GM23338 (cell line): ENCODE data around the gene DSC2. TPM values are rescaled to one million over a fixed set of nuclear protein-coding genes. Genes with fewer than 3 reads are reported as not detected.

Experiments used
- ATAC-seq: fragments of 200-7000 bp; cut with Tn5 transposase; 3 replicates; pipeline ENCODE4 v1.9.1; 2020
- DNase-seq: peaks from one replicate; pipeline ENCODE4 v3.0.0-alpha.2; 2015; ENCODE audit warnings: low spot score
- H2AFZ ChIP-seq: fragments of 200-600 bp; sonication (generic); 2 replicates; pipeline ENCODE4 v1.8.0; 2016; ENCODE audit warnings: antibody characterized with exemption, mild to moderate bottlenecking, moderate library complexity
- H3F3A ChIP-seq: fragments of 200-600 bp; sonication (generic); replicated peaks from 2 replicates; pipeline ENCODE4 v1.8.0; 2017; ENCODE audit warnings: antibody characterized with exemption, mixed run types, low read depth
- H3K27ac ChIP-seq: fragments of 200-600 bp; sonication (generic); 2 replicates; pipeline ENCODE4 v1.6.1; 2016; ENCODE audit warnings: low read depth
- H3K27me3 ChIP-seq: fragments of 200-600 bp; sonication (generic); 2 replicates; pipeline ENCODE4 v1.8.0; 2016; ENCODE audit warnings: mild to moderate bottlenecking, mixed run types, moderate library complexity; ENCODE audit not compliant: insufficient read depth
- H3K36me3 ChIP-seq: fragments of 200-600 bp; sonication (generic); 2 replicates; pipeline ENCODE4 v1.8.0; 2016; ENCODE audit warnings: mild to moderate bottlenecking; ENCODE audit not compliant: insufficient read depth
- H3K4me1 ChIP-seq: fragments of 200-600 bp; sonication (generic); 2 replicates; pipeline ENCODE4 v1.8.0; 2016; ENCODE audit warnings: mild to moderate bottlenecking, moderate library complexity; ENCODE audit not compliant: insufficient read depth
- H3K4me2 ChIP-seq: fragments of 200-600 bp; sonication (generic); 2 replicates; pipeline ENCODE4 v1.7.1; 2017; ENCODE audit warnings: mixed run types
- H3K4me3 ChIP-seq: fragments of 200-600 bp; sonication (generic); 2 replicates; pipeline ENCODE4 v1.6.1; 2016; ENCODE audit warnings: mixed run types
- H3K79me2 ChIP-seq: fragments of 200-600 bp; sonication (generic); replicated peaks from 2 replicates; pipeline ENCODE4 v1.8.0; 2017; ENCODE audit warnings: mild to moderate bottlenecking; ENCODE audit not compliant: insufficient read depth
- H3K9me2 ChIP-seq: fragments of 200-600 bp; sonication (generic); 2 replicates; pipeline ENCODE4 v1.8.0; 2017; ENCODE audit not compliant: insufficient read depth
- H4K20me1 ChIP-seq: fragments of 200-600 bp; sonication (generic); replicated peaks from 2 replicates; pipeline ENCODE4 v1.8.0; 2017; ENCODE audit warnings: mild to moderate bottlenecking; ENCODE audit not compliant: insufficient read depth
- H3K27ac Mint-ChIP-seq: 2 replicates; pipeline ENCODE4 v1.8.0; 2020; ENCODE audit warnings: inconsistent platforms, mild to moderate bottlenecking, moderate library complexity, mixed read lengths
- H3K27me3 Mint-ChIP-seq: 3 replicates; pipeline ENCODE4 v1.8.0; 2022; ENCODE audit warnings: low read depth, mild to moderate bottlenecking, moderate library complexity, mixed read lengths, inconsistent platforms; ENCODE audit not compliant: insufficient read depth, poor library complexity
- H3K36me3 Mint-ChIP-seq: 3 replicates; pipeline ENCODE4 v1.8.0; 2021; ENCODE audit warnings: low read depth, mild to moderate bottlenecking, inconsistent platforms, moderate library complexity, mixed read lengths
- H3K4me1 Mint-ChIP-seq: 3 replicates; pipeline ENCODE4 v1.8.0; 2020; ENCODE audit warnings: mild to moderate bottlenecking, inconsistent platforms, mixed read lengths
- H3K4me3 Mint-ChIP-seq: 3 replicates; pipeline ENCODE4 v1.8.0; 2021; ENCODE audit warnings: moderate library complexity, mild to moderate bottlenecking, inconsistent platforms, mixed read lengths
- H3K9me3 Mint-ChIP-seq: 3 replicates; pipeline ENCODE4 v1.8.0; 2020; ENCODE audit warnings: moderate library complexity, mild to moderate bottlenecking, inconsistent platforms, mixed read lengths
- CREB1 ChIP-seq: fragments of 250-450 bp; sonication (Bioruptor Pico); IDR thresholded peaks from 2 replicates; pipeline ENCODE4 v1.5.0; 2020; ENCODE audit warnings: low read depth, mild to moderate bottlenecking, moderate library complexity
- EZH2 ChIP-seq: fragments of 200-600 bp; sonication (generic); IDR thresholded peaks from one replicate; pipeline ENCODE4 v1.8.0; 2017; ENCODE audit warnings: antibody characterized with exemption, mild to moderate bottlenecking, low read depth; ENCODE audit not compliant: unreplicated experiment
- EZH2phosphoT487 ChIP-seq: fragments of 200-600 bp; sonication (generic); IDR thresholded peaks from one replicate; pipeline ENCODE4 v1.8.1; 2018; ENCODE audit warnings: antibody characterized with exemption; ENCODE audit not compliant: unreplicated experiment
- NANOG ChIP-seq: IDR thresholded peaks from 2 replicates; pipeline ENCODE4 v1.6.1; 2016; ENCODE audit warnings: antibody characterized with exemption, borderline replicate concordance
- POLR2AphosphoS5 ChIP-seq: IDR thresholded peaks from 2 replicates; pipeline ENCODE4 v1.6.1; 2016; ENCODE audit warnings: antibody characterized with exemption, low read depth
- STAT1 ChIP-seq: IDR thresholded peaks from one replicate; pipeline ENCODE4 v1.6.1; 2016; ENCODE audit warnings: antibody characterized with exemption; ENCODE audit not compliant: unreplicated experiment
- ZNF114 ChIP-seq: fragments of 250-450 bp; sonication (Bioruptor Pico); IDR thresholded peaks from 2 replicates; pipeline ENCODE4 v1.5.0; 2020; ENCODE audit warnings: mild to moderate bottlenecking, moderate library complexity
- polyA plus RNA-seq: library from polyadenylated mRNA; unstranded; fragments of >200 nt; fragmentation: Nextera tagmentation; extraction: Ambion mirVana; gene quantifications from 2 replicates; pipeline ENCODE4 v1.2.1, GENCODE V29; 2016
- total RNA-seq: library from RNA; depleted of rRNA; stranded (reverse); fragments of >200 nt; shearing (Covaris generic); gene quantifications from 2 replicates; pipeline ENCODE4 v1.2.3, GENCODE V29; 2014
- TF ChIP-seq, protein P1 (sequence below), 2 experiments: fragments of 200-600 bp in 1 of 2; sonication (generic) in 1 of 2; conservative IDR thresholded peaks; 2 replicates each; pipeline versions ENCODE4 v1.5.1 to v1.6.1; 2016 to 2017; ENCODE audit warnings: antibody characterized with exemption in 2 of 2, low read depth in 2 of 2, mild to moderate bottlenecking in 2 of 2, moderate library complexity in 1 of 2
- TF ChIP-seq, protein P2 (sequence below): IDR thresholded peaks from 2 replicates; pipeline ENCODE4 v1.6.1; 2016; ENCODE audit warnings: antibody characterized with exemption
- TF ChIP-seq, protein P3 (sequence below): IDR thresholded peaks from one replicate; pipeline ENCODE4 v1.6.1; 2018; ENCODE audit warnings: antibody characterized with exemption; ENCODE audit not compliant: unreplicated experiment

Gene DSC2
- total and polyA plus RNA-seq, 2 experiments from 2014 or later = 10.5 to 20.4 TPM

DNA sequence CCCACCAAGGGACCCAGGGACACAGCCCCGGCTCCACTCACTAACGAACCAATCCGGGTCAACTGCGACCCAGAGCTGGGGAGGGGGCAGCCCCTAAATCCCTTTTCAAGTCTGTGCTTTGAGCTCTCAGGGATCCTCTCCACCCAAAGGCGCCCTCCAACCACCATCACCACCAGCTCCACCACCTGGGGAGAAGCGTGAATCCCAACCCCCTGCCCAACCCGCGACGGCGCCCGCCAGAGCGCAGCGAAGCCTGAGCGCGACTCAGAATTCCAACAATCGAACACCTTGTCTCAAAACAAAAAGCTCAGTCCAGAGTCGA, 60.2 kb downstream of the DSC2 start (continued):
- no peak for TF ChIP-seq EZH2phosphoT487

DNA sequence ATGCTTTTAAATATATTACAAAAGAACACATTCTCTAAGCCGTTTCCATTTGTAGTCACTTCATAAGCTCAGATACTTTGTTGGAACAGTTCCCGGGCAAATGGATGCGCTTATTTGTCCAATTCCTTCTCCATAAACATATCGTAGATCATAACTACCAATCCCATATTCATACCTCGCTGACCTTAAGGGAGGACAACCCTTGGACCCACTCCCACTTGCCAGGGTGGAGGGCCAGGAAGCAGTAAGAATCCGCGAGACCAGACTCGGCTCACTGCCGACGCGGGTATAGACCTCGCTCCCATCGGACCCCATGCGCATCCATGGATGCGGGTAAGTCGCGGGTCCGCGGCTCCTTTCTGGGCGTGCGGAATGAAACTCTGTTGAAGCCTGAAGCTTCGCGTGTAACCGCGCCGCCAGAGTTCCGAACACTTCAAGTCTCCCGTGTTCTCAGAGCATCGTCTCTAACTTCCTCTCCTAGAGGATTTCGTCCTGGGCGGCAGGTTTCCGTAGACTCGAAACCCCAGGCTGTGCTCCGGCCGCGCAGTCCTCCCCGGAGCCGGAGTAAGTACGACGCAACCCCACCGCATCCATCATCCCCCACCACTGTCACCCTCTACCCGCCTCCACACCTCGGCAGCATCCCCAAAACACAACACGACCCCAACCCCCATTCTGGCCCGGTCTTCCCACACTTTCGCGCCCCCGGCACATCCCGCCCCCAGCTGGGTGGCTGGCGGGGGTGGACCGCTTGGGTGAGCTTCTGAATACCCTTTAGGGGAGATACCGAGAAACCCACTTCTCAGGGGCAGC, 60.7 kb downstream of the DSC2 start:
- ATAC-seq (peak; percentile 55), DNase-seq (peak; percentile 56)
- Histone ChIP-seq H3K9me2 (peaks cover 6% of the 10 kb centered on the region; the same call in 1 of the 2 replicates), H3K27me3 (peaks cover 73% of the 10 kb centered on the region), H3K79me2 (no peaks in the 10 kb centered on the region), H3K4me1 (peaks cover 24% of the 10 kb centered on the region), H4K20me1 (no peaks in the 10 kb centered on the region), H3K4me3 (peak overlapping the region; percentile 71), H2AFZ (peak overlapping the region; percentile 96), H3F3A (peaks cover 6% of the 10 kb centered on the region; the same call in 1 of the 2 replicates), H3K4me2 (peak overlapping the region; percentile 92), H3K36me3 (no peaks in the 10 kb centered on the region), H3K27ac (no peak overlapping the region)
- Mint-ChIP-seq H3K9me3 (no peaks in the 10 kb centered on the region; the same call in 2 of the 3 replicates), H3K4me3 (peak overlapping the region; percentile 88), H3K4me1 (peaks cover 30% of the 10 kb centered on the region), H3K36me3 (no peaks in the 10 kb centered on the region; the same call in 2 of the 3 replicates), H3K27me3 (peaks cover 47% of the 10 kb centered on the region), H3K27ac (no peak overlapping the region)
- TF ChIP-seq, protein P1, sequence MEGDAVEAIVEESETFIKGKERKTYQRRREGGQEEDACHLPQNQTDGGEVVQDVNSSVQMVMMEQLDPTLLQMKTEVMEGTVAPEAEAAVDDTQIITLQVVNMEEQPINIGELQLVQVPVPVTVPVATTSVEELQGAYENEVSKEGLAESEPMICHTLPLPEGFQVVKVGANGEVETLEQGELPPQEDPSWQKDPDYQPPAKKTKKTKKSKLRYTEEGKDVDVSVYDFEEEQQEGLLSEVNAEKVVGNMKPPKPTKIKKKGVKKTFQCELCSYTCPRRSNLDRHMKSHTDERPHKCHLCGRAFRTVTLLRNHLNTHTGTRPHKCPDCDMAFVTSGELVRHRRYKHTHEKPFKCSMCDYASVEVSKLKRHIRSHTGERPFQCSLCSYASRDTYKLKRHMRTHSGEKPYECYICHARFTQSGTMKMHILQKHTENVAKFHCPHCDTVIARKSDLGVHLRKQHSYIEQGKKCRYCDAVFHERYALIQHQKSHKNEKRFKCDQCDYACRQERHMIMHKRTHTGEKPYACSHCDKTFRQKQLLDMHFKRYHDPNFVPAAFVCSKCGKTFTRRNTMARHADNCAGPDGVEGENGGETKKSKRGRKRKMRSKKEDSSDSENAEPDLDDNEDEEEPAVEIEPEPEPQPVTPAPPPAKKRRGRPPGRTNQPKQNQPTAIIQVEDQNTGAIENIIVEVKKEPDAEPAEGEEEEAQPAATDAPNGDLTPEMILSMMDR (conservative IDR thresholded peaks at IDR 0.05; ENCODE audit: low read depth in 2 of 2) = no peak
- peak; percentile 92 for TF ChIP-seq EZH2
- TF ChIP-seq CREB1 (CRISPR knock-in tag) = no peak

DNA sequence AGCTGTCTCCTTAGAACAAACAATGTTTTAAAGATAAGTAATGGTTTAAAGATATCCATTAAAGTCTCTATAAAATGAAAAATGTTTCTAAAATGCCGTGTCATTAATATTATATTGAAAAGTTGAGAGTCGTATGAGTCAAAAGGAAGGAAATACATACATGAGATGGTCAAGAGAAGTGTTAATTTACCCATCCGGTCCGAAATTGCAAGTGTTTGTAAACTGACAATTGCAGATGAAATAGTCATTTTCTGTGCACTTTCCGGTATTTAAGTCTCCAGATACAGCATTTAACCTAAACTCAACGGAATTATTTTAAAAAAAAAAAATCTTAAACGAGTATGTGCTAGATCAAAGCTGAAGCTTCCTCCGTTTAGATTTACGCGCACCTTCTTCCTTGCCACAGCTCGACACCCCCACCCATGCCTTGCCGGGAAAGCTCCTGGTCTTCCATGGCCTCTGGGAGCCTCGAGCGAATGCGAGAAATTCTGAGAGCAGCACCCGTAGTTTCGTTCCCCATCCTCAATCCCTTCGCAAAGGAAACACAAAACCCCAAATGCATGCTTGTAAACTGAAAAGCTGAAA, 61.4 kb downstream of the DSC2 start:
- peaks cover 24% of the 10 kb centered on the region for H3K4me1 ChIP-seq
- peak overlapping the region; percentile 96 for H2AFZ ChIP-seq
- peaks cover 73% of the 10 kb centered on the region for H3K27me3 ChIP-seq
- no peaks in the 10 kb centered on the region for H4K20me1 ChIP-seq
- peak overlapping the region; percentile 92 for H3K4me2 ChIP-seq
- no peaks in the 10 kb centered on the region for H3K36me3 ChIP-seq
- H3K27ac ChIP-seq = no peak overlapping the region
- H3K4me3 ChIP-seq = peak overlapping the region; percentile 71
- ATAC-seq (peak; percentile 15), DNase-seq (peak; percentile 62)
- H3K79me2 ChIP-seq = no peaks in the 10 kb centered on the region
- no peak overlapping the region for H3K27ac Mint-ChIP-seq
- peaks cover 47% of the 10 kb centered on the region for H3K27me3 Mint-ChIP-seq
- no peaks in the 10 kb centered on the region; the same call in 2 of the 3 replicates for H3K36me3 Mint-ChIP-seq
- H3K9me2 ChIP-seq = peaks cover 6% of the 10 kb centered on the region; the same call in 1 of the 2 replicates
- H3K4me3 Mint-ChIP-seq = peak overlapping the region; percentile 88
- peaks cover 30% of the 10 kb centered on the region for H3K4me1 Mint-ChIP-seq
- H3F3A ChIP-seq = peaks cover 6% of the 10 kb centered on the region; the same call in 1 of the 2 replicates
- H3K9me3 Mint-ChIP-seq = no peaks in the 10 kb centered on the region; the same call in 2 of the 3 replicates
- no peak for TF ChIP-seq NANOG
- TF ChIP-seq ZNF114 (CRISPR knock-in tag) = no peak
- no peak for TF ChIP-seq STAT1
- TF ChIP-seq EZH2 = no peak
- TF ChIP-seq, protein P1 (conservative IDR thresholded peaks at IDR 0.05; ENCODE audit: low read depth in 2 of 2) = no peak
- no peak for TF ChIP-seq POLR2AphosphoS5
- TF ChIP-seq, protein P2, sequence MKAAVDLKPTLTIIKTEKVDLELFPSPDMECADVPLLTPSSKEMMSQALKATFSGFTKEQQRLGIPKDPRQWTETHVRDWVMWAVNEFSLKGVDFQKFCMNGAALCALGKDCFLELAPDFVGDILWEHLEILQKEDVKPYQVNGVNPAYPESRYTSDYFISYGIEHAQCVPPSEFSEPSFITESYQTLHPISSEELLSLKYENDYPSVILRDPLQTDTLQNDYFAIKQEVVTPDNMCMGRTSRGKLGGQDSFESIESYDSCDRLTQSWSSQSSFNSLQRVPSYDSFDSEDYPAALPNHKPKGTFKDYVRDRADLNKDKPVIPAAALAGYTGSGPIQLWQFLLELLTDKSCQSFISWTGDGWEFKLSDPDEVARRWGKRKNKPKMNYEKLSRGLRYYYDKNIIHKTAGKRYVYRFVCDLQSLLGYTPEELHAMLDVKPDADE = no peak
- TF ChIP-seq, protein P3, sequence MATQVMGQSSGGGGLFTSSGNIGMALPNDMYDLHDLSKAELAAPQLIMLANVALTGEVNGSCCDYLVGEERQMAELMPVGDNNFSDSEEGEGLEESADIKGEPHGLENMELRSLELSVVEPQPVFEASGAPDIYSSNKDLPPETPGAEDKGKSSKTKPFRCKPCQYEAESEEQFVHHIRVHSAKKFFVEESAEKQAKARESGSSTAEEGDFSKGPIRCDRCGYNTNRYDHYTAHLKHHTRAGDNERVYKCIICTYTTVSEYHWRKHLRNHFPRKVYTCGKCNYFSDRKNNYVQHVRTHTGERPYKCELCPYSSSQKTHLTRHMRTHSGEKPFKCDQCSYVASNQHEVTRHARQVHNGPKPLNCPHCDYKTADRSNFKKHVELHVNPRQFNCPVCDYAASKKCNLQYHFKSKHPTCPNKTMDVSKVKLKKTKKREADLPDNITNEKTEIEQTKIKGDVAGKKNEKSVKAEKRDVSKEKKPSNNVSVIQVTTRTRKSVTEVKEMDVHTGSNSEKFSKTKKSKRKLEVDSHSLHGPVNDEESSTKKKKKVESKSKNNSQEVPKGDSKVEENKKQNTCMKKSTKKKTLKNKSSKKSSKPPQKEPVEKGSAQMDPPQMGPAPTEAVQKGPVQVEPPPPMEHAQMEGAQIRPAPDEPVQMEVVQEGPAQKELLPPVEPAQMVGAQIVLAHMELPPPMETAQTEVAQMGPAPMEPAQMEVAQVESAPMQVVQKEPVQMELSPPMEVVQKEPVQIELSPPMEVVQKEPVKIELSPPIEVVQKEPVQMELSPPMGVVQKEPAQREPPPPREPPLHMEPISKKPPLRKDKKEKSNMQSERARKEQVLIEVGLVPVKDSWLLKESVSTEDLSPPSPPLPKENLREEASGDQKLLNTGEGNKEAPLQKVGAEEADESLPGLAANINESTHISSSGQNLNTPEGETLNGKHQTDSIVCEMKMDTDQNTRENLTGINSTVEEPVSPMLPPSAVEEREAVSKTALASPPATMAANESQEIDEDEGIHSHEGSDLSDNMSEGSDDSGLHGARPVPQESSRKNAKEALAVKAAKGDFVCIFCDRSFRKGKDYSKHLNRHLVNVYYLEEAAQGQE = no peak
